SJSA1 (cell line): ENCODE measurements around the gene SPOPL. TPM values are rescaled to one million over a fixed set of nuclear protein-coding genes. Genes with fewer than 3 reads are reported as not detected.

Experiments
- DNase-seq, 2 experiments: peaks; one replicate each; pipeline ENCODE4 v3.0.0-alpha.2; 2015 to 2020; ENCODE audit warnings: low spot score in 2 of 2, low read depth in 1 of 2
- H3K27ac ChIP-seq: fragments of 250-450 bp; sonication (Bioruptor Pico); 2 replicates; pipeline ENCODE4 v1.5.1; 2020; ENCODE audit warnings: mild to moderate bottlenecking, moderate library complexity
- H3K27me3 ChIP-seq: fragments of 250-450 bp; sonication (Bioruptor Pico); replicated peaks from 2 replicates; pipeline ENCODE4 v1.5.1; 2020; ENCODE audit warnings: mild to moderate bottlenecking, moderate library complexity
- H3K36me3 ChIP-seq: fragments of 250-450 bp; sonication (Bioruptor Pico); 2 replicates; pipeline ENCODE4 v1.5.1; 2020; ENCODE audit warnings: mild to moderate bottlenecking
- H3K4me1 ChIP-seq: fragments of 250-450 bp; sonication (Bioruptor Pico); replicated peaks from 2 replicates; pipeline ENCODE4 v1.6.1; 2021; ENCODE audit warnings: mild to moderate bottlenecking
- H3K4me3 ChIP-seq: fragments of 250-450 bp; sonication (Bioruptor Pico); 2 replicates; pipeline ENCODE4 v1.5.1; 2020; ENCODE audit warnings: mild to moderate bottlenecking
- H3K9me3 ChIP-seq: fragments of 250-450 bp; sonication (Bioruptor Pico); replicated peaks from 2 replicates; pipeline ENCODE4 v1.5.1; 2020; ENCODE audit warnings: mild to moderate bottlenecking
- total RNA-seq: library from RNA; depleted of rRNA; stranded (reverse); fragments of >200 nt; shearing (Covaris generic); gene quantifications from 2 replicates; pipeline ENCODE4 v1.2.3, GENCODE V29; 2014

SPOPL gene
- total RNA-seq, 1 experiment from 2014 or later: 23.4 TPM

DNA sequence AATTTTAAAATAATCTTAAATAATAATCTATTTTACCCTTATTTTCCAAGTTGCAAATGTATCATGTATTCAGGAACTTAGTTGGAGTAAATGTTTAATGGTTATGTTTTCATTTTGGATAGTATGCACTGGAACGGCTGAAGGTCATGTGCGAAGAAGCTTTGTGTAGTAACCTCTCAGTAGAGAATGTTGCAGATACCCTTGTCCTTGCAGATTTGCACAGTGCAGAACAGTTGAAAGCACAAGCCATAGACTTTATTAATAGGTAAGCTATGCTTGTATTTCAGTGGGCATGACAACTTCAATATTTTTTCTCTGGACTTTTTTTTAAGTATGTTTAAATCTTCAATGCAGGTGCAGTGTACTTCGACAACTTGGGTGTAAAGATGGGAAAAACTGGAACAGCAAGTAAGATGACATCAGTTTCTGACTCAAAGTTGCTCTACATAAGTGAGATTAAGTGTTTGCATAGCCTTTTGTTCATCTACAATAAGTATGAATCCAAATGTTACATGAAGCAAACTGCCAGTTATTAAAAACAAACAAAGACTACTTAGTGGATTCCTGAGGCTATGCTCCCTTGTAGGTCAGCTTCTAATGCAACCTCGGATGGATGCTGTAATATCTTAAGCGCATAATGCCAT, 63.1 kb downstream of the SPOPL start:
- Histone ChIP-seq H3K27me3 (no peaks in the 10 kb centered on the region), H3K9me3 (no peaks in the 10 kb centered on the region), H3K27ac (no peak overlapping the region), H3K4me3 (no peak overlapping the region), H3K36me3 (peaks cover 9% of the 10 kb centered on the region; the same call in 1 of the 2 replicates), H3K4me1 (no peaks in the 10 kb centered on the region)
- DNase-seq: no peak

GRCh38 chr2:138565230-138565598, 63.6 kb downstream of the SPOPL start:
- Histone ChIP-seq H3K4me3 (no peak overlapping the region), H3K36me3 (peaks cover 12% of the 10 kb centered on the region; the same call in 1 of the 2 replicates), H3K4me1 (no peaks in the 10 kb centered on the region), H3K27me3 (no peaks in the 10 kb centered on the region), H3K9me3 (no peaks in the 10 kb centered on the region), H3K27ac (no peak overlapping the region)
- DNase-seq: no peak

DNA sequence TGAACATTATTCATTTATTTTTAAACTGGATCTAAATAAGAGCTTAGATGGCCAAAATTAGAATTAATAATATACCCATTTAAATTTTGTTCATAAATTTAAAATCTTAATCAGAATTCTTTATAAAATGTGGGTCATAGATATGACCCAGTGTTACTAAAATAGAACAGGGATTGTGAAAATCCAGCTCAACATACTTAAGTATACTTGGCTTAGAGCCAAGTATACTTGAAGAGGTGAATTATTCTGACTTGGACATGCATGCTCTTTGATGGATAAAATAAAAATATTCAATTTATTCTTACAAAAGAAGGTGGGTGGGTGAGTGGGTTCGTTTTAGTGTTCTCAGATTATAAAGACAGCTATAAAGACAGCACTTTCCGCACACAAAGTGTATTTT, 70.7 kb downstream of the SPOPL start:
- H3K4me3 ChIP-seq: no peak overlapping the region
- peaks cover 2% of the 10 kb centered on the region; the same call in 1 of the 2 replicates for H3K9me3 ChIP-seq
- 0 out of 2 replicates have a peak, but pooled peaks cover 3% of the 10 kb centered on the region for H3K36me3 ChIP-seq
- H3K27me3 ChIP-seq: no peaks in the 10 kb centered on the region
- DNase-seq: no peak
- H3K27ac ChIP-seq: no peak overlapping the region
- H3K4me1 ChIP-seq: no peaks in the 10 kb centered on the region

DNA sequence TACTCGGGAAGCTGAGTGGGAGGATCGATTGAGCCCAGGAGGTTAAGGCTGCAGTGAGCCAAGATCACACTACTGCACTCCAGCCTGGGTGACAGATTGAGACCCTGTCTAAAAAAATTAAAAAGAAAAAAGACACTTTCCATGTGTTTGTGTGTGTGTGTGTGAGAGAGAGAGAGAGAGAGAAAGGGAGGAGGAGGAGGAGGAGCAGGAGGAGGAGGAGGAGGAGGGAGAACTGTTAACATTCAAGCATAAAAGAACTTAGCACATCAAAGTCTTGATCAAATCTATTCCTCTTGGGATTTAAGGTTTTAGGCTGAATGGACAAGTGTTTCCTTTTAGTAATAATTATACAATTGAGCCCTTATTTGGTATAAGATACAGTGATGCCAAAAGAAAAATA, 75.5 kb downstream of the SPOPL start:
- Histone ChIP-seq H3K27me3 (no peaks in the 10 kb centered on the region), H3K9me3 (peaks cover 2% of the 10 kb centered on the region; the same call in 1 of the 2 replicates), H3K4me1 (no peaks in the 10 kb centered on the region), H3K4me3 (no peak overlapping the region), H3K36me3 (no peaks in the 10 kb centered on the region), H3K27ac (no peak overlapping the region)
- no peak for DNase-seq

GRCh38 chr2:138579556-138579955, 78.0 kb downstream of the SPOPL start:
- no peak overlapping the region for H3K27ac ChIP-seq
- H3K36me3 ChIP-seq: no peaks in the 10 kb centered on the region
- no peak for DNase-seq
- H3K4me3 ChIP-seq: no peak overlapping the region
- no peaks in the 10 kb centered on the region for H3K4me1 ChIP-seq
- peaks cover 2% of the 10 kb centered on the region; the same call in 1 of the 2 replicates for H3K9me3 ChIP-seq
- H3K27me3 ChIP-seq: no peaks in the 10 kb centered on the region

DNA sequence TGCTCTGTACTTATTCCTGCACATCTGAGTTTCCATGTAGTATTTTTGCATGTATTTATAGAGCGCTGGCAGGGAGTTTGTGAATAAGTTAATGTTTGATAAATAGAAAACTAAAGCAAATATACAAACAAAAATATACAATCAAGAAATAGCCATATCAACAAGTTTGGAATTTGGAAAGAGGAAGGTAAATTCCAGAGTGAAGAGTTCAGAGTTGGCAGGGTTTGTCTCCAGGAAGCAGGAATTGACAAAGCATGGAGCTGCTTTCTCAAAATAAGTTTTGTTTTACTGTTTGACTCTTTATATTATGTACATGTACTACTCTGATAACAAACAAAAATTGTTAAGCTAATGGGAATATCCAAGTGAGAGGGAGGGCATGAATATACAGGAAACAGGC, 80.3 kb downstream of the SPOPL start:
- H3K4me1 ChIP-seq: no peaks in the 10 kb centered on the region
- H3K9me3 ChIP-seq: no peaks in the 10 kb centered on the region
- H3K36me3 ChIP-seq: no peaks in the 10 kb centered on the region
- DNase-seq: no peak
- H3K27ac ChIP-seq: no peak overlapping the region
- H3K27me3 ChIP-seq: no peaks in the 10 kb centered on the region
- no peak overlapping the region for H3K4me3 ChIP-seq

- H3K36me3 ChIP-seq: no peaks in the 10 kb centered on the region
- no peak overlapping the region for H3K27ac ChIP-seq
- H3K4me1 ChIP-seq: no peaks in the 10 kb centered on the region
- H3K9me3 ChIP-seq: no peaks in the 10 kb centered on the region
- no peaks in the 10 kb centered on the region for H3K27me3 ChIP-seq
- no peak for DNase-seq
- H3K4me3 ChIP-seq: no peak overlapping the region
Observed at GRCh38 chr2:138589663-138590062, 88.1 kb downstream of the SPOPL start.

GRCh38 chr2:138596403-138596802, 94.8 kb downstream of the SPOPL start:
- Histone ChIP-seq H3K4me3 (no peak overlapping the region), H3K9me3 (no peaks in the 10 kb centered on the region)

GRCh38 chr2:138600732-138601457, 99.3 kb downstream of the SPOPL start:
- Histone ChIP-seq H3K27ac (no peak overlapping the region), H3K4me1 (no peaks in the 10 kb centered on the region), H3K9me3 (no peaks in the 10 kb centered on the region; the same call in 1 of the 2 replicates), H3K4me3 (no peak overlapping the region), H3K27me3 (no peaks in the 10 kb centered on the region), H3K36me3 (no peaks in the 10 kb centered on the region)
- no peak for DNase-seq

More at GRCh38 chr2:138596403-138596802, 94.8 kb downstream of the SPOPL start:
- Histone ChIP-seq H3K4me1 (no peaks in the 10 kb centered on the region), H3K27ac (no peak overlapping the region), H3K27me3 (no peaks in the 10 kb centered on the region), H3K36me3 (no peaks in the 10 kb centered on the region)
- DNase-seq: no peak

DNA sequence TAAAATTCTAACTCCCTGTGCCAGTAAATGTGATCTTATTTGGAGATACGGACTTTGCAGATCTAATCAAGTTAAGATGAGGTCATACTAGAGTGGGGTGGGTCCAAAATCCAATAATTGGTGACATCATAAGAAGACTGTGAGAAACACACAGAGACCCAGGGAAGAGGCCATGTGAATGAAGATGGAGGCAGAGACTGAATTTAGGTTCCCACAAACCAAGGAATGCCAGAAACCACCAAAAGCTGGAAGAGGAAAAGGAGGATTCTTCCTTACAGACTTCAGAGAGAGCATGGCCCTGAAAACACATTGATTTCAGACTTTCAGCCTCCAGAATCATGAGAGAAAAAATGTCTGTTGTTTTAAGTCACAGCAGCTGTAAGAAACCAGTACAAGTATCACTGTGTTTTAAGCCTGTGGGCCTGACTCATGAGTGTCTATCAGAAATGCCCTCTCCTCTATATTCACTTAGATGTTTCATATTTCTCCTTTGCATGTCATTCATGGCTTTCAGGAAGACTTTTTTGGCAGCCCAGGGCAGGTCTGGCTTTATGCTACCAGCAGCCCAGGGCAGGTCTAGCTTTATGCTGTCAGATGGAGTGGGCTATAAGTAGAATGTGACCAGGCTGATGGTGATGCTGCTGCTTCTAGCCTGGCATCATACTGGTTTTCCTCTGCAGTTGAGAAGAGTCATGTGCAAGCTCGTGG, 100.0 kb downstream of the SPOPL start:
- DNase-seq: no peak
- H3K27me3 ChIP-seq: no peaks in the 10 kb centered on the region
- no peaks in the 10 kb centered on the region; the same call in 1 of the 2 replicates for H3K9me3 ChIP-seq
- H3K27ac ChIP-seq: no peak overlapping the region
- no peaks in the 10 kb centered on the region for H3K36me3 ChIP-seq
- H3K4me3 ChIP-seq: no peak overlapping the region
- H3K4me1 ChIP-seq: no peaks in the 10 kb centered on the region

- H3K9me3 ChIP-seq: no peaks in the 10 kb centered on the region; the same call in 1 of the 2 replicates
- H3K36me3 ChIP-seq: no peaks in the 10 kb centered on the region
- DNase-seq: no peak
- H3K4me1 ChIP-seq: no peaks in the 10 kb centered on the region
- H3K4me3 ChIP-seq: no peak overlapping the region
- H3K27ac ChIP-seq: no peak overlapping the region
- no peaks in the 10 kb centered on the region for H3K27me3 ChIP-seq
Observed at GRCh38 chr2:138602166-138602460, 100.5 kb downstream of the SPOPL start.

DNA sequence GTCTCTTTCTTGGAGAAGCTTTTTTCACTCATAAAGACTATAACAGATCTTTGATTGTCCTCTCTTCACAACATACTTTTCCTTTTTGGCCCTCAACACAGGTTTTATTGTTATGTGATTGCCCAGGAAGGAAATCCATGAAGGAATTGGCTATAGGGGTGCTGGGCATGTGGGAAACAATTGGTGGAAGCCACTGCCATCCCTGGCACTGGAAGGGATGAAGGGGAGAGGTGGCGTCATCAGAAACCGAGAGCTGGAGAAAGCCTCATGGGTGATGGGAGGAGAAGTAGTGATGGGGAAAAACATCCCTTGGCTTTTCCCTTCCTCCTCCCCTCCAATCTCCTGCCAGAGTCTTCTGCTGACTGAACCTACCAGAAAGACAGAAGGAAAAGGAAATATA, 106.2 kb downstream of the SPOPL start:
- Histone ChIP-seq H3K4me1 (no peaks in the 10 kb centered on the region), H3K27me3 (no peaks in the 10 kb centered on the region), H3K36me3 (no peaks in the 10 kb centered on the region), H3K4me3 (no peak overlapping the region), H3K27ac (no peak overlapping the region), H3K9me3 (no peaks in the 10 kb centered on the region; the same call in 1 of the 2 replicates)
- no peak for DNase-seq

DNA sequence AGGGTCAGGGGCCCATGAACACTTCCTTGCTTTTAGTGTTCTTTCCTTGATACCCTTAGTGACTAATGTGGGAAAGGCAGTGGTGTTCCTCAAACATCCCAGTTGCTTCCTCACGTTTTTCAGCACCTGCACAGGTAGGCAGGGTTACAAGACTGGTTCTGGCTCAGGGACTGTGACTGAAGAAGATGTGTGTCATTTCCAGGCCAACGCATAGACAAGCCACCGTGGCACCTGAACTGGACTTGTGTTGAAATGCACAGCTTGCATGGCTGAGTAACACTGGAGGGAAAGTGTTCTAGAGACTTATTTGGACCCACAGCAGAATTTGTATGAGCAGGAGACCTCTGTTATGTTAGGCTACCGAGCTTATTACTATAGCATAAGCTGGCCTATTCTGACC, 107.9 kb downstream of the SPOPL start:
- DNase-seq: no peak
- Histone ChIP-seq H3K9me3 (no peaks in the 10 kb centered on the region), H3K36me3 (no peaks in the 10 kb centered on the region), H3K4me3 (no peak overlapping the region), H3K27me3 (no peaks in the 10 kb centered on the region), H3K4me1 (no peaks in the 10 kb centered on the region), H3K27ac (no peak overlapping the region)
